NCI-H748 (cell line): ENCODE results near the gene LPCAT3.

Experiments
- DNase-seq: peaks from one replicate; lab custom pipeline; 2025; ENCODE audit not compliant: unreplicated experiment; lab: John Stamatoyannopoulos, UW

LPCAT3 gene

DNA sequence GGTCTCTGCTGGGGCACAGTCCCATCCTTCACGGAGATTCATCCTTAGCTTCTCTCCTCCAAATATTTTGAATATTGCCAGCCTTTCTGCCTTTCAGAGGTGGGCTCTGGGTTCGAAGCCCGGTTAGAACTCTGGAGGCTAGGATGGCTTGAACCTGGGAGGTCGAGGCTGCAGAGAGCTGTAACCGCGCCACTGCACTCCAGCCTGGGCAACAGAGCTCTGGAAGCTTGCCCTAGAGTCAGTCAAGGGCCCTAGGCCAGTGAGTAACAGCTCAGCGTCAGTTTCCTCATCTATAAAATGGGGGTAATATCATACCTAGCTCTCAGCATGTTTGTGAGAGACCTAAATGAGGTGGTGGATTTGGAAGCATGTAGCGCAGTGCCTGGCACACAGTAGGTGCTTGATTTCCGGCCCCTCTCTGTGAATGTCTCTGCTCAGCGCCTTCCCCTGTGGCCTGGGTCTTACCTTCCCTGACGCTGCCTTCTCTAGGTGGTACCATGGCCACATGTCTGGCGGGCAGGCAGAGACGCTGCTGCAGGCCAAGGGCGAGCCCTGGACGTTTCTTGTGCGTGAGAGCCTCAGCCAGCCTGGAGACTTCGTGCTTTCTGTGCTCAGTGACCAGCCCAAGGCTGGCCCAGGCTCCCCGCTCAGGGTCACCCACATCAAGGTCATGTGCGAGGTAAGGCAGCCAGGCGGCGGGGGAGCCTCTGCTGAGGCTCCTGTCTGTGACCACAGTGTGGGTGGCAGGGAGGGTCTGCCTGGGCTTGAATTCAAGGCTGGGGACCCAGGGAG lies 63.8 kb downstream of the LPCAT3 start:
- DNase-seq: no peak

DNA sequence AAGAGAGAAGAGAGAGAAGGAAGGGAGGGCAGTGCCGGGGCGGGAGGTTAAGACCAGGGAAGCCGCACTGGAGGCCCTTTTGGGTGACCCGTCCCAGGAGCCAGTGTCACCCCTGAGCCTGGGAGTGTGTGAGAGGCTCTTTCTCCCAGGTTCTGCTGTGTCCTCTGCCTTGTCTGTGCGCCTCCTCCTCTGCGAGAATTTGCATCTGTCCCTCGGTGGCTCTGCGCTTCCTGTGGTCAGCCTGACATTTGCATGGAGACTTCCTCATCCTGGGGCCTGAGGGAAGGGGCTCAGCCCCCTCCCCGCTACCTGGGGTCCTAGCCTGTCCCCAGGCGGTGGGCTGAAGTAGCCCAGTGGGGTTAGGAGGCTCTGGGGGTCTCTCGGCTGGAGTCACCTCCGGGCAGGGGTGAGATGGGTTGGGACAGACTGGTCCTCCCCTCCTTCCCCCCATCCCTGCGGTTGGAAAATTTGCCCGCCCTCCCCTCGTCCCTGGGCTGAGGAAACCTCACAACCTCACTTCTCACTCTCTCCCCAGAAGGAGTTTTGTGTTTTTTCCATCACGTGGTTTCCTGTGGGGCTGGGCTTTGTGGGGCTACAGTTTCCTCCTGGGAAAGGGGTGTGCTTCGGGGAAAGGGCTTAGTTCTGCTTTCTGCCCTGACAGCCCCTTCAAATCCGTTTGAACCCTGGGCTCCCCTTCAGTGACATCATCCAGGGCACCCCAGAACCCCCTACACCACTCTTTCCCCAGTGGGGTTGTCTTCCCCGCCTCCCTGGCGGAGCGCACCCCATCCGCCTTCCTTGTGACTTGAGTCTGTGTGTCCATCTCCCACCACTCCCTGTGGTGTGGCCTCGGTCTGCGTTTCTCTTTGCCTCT lies 64.6 kb downstream of the LPCAT3 start:
- no peak for DNase-seq

DNA sequence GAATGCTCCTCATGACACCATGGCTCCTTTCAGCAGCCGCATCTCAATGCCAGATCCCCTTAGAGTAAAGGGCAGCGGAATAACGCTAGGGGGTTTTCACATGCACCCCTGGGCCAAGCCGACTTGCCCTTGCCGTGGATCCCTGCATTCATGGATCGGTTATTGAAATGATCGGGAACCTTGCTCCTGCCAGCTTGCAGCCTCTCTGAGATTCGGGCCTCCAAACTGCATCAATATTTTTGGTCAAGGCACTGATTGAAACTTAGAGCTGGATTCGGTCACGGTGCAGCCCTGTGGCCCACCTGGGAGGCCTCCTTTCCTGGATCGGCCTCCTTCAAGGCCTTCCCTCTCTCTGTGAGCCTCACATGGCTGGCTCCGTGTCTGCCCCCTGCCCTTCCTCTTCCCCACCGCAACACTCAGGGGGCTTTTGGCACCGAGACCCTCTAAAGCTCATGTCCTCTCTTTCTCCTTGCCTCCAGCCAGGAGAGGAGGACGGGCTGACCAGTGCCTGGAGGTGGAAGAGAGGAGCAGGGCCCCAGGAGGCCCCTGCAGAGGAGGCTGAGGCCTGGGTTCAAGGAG lies 65.3 kb downstream of the LPCAT3 start:
- no peak for DNase-seq

DNA sequence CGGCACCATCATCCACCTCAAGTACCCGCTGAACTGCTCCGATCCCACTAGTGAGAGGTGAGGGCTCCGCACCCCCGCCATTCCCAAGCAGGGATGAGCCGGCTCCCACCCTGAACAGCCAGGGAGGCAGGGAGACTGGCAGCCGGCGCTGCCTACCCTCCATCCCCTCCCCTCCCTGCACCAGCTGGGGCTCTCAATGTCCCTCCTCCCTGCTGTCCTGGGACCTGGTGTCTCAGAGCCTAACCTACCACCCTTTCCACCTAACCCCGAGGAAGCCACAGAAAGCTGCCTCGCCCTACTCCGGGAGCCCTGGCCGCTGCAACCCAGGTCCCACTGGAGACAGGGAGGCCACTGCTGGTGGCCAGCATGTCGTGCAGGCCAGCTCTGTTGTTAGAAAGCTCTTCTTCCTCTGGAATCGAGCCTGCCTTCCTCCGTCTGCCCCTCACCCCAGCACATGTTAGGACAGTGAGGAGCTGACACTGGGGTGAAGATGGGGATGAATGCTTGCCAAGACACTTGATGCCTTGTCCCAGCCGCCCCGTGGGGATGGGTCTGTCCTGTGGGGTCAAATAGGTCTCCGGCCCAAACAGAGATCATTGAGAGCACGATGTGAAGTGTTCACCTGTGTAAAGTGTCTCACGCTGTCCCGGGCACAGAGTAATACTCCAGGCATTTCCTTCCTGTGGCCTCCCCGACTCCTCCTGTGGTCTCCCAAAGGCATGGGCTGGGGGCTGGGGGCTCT lies 66.0 kb downstream of the LPCAT3 start:
- no peak for DNase-seq

DNA sequence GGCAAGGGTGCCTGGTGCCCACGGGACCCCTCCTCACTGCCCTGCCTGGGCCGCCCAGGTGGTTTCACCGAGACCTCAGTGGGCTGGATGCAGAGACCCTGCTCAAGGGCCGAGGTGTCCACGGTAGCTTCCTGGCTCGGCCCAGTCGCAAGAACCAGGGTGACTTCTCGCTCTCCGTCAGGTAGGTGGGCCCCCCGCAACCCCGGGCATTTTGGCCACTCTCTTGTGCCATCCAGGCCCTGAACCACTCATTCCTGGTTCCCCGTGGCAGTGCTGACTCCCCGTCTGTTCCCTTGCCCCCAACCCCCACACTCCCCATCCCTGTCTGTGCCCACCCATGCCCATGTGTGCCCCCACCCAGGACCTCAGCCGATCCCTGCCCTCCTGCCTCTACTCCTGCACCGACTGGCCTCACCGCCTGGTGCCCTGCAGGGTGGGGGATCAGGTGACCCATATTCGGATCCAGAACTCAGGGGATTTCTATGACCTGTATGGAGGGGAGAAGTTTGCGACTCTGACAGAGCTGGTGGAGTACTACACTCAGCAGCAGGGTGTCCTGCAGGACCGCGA lies 66.6 kb downstream of the LPCAT3 start:
- no peak for DNase-seq

DNA sequence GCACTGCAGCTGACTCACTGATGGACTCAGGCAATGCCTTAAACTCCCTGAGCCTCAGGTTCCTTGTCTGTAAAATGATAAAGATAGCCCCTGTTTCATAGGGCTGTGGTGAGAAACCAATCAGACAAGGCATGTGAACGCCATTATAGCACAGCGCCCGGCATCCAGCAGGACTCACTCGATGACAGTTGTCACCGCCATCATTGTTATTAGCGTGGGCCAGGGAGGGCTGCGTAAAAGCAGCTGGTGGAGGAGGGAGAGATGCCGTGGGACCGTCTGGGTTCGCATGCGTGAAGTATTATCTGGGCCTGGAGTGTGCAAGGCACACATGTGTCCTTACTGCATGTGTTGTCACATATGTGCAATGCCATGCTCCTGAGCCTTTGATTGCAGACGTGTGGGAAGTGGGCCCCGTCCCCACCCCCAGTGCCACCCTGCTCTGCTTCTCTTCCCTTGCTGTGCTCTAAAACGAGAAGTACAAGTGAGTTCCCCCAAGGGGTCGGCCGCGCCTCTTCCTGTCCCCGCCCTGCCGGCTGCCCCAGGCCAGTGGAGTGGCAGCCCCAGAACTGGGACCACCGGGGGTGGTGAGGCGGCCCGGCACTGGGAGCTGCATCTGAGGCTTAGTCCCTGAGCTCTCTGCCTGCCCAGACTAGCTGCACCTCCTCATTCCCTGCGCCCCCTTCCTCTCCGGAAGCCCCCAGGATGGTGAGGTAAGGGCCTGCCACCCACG lies 67.3 kb downstream of the LPCAT3 start, which contains the start of gene PTPN6:
TSS of gene PTPN6 (plus strand) at position 546 of the 730 bp plus-strand sequence. CDS start at position 703, 157 bp downstream.
- no peak for DNase-seq

DNA sequence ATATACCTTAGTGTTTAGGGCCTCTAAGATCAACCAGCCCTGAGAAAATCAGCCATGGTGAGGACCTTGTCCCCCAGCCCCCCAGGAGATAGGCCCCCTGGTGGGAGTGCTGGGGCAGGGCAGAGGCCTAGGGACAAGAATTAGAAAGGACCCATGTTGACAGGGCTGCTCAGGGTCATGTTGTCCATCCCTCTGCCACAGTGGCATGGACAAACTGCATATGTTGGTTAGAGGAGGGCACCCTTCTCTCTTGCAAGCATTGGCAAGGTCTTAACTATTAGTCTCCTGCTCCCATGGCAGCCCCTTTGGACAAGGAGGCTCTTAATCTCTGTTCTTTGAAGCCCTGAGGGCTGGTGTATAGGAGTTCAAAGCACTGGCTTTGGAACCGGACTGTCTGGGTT lies 67.9 kb downstream of the LPCAT3 start:
- no peak for DNase-seq

DNA sequence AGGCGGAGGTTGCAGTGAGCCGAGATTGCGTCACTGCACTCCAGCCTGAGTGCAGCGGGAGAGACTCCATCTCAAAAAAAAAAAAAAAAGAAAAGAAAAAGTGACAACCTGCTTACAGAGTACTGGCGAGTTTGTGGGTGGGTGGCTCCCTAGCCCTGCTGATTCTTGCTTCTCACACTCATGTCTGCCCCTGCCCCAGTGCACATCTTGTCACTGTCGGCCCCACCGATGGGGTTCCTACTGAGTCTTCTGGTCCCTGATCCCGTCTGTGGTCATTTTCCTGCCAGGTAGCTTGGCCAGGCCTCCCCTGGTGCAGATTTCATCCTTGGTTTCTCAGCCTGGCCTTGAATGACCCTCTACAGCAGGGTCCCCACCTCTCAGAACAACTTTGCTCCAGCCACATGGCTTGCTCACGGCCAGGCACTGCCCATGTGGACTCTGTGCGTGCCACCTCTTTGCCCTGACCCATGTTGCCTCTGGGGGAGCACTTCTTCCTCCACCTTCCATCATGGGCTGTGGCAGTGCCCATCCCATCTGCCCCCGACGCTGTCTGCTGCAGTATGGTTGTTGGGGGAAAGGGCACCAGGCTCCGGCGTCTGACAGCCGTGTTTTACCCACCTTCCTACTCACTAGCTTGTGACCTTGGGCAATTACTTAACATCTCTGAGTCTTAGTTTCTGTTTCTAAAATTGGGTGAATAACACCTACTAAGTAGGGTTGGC lies 69.2 kb downstream of the LPCAT3 start:
- no peak for DNase-seq

DNA sequence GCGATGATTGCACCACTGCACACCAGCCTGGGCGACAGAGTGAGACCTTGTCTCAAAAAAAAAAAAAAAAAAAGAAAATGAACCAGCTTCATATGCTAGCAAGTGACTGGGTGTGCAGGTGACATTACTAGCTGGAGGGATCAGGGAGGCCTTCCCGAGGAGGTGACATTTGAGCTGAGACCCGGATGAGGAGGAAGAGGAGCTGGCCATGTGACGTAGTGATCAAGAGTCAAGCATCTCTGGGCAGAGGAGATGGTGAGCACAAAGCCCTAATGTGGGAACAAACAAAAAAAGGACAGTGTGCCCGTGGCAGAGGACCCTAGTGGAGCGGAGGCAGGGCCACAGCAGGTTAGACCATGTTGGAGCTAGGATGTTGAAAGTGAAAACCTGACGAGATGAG lies 70.7 kb downstream of the LPCAT3 start:
- DNase-seq: no peak

DNA sequence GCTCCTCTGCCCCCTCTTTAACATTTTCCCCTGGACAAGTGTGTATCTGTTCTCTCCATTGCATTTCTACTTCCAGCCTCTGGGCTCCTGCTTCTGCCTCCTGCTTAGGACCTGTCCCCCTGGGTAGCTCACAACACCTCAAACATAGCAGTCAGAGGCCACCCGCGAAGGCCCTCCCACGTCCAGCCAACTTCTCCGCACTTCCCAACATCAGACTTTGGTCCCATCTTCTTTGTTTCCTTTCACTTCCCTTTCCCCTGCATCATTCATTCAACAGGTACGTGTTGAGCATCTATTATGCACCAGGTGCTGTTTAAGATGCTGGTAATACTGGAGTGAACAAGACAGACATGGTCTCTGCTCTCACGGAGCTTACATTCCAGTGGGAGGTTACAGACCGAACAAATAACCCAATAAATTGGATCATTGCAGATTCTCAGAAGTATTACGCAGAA lies 71.3 kb downstream of the LPCAT3 start:
- DNase-seq: no peak

DNA sequence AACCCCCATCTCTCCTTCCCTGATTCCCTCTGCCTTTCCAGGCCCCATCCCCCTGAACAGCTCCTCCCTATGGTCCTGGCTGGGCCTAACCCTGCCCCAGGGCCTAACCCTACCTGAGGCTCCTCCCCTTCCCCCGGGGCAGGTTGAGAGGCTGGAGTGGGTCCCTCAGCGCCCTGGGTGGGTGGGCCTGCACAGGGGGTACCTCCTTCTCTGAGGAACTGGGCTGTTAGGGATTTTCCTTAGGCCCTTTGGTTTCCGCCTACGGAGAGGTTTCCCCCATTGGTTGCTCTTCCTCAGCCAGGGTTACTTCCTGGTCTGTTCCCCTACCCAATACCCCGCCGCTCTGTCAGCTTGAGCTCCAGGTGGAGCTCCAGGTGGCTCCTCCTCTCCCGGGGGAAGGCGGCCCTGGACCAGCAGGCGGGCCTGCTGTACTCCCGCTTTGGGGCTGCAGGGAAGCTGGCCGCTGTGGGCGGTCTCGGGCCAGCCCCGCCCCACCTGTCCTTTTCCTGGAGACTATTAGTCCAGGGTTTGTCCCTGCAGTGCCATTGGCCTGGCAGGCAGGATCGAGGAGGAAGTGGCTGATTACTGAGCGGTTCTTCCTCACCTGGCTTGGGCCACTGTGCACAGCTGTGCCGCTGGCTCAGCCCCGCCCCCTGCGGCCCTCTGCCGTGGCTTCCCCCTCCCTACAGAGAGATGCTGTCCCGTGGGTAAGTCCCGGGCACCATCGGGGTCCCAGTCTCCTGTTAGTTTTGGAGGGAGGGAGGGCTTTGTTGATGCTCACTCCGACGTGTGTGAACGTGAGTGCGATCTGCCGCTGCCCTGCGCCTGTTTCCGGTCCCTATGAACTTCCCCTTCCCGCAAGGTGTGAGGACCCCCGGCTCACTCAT lies 72.0 kb downstream of the LPCAT3 start:
- peak; percentile 94 for DNase-seq

DNA sequence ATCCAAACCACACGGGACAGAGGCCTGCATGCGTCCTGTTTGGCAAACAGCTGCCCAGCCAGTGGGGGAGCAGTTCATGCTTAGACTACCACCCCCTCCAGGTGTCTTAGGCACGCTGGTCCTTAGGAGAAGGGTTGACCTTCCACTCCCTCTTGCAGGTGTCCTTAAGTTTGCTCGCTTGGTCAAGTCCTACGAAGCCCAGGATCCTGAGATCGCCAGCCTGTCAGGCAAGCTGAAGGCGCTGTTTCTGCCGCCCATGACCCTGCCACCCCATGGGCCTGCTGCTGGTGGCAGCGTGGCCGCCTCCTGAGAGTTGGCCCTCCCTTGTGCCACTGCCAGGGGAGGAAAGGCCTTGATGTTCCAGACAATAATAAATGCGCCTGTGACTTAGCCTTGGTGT lies 72.7 kb downstream of the LPCAT3 start:
- DNase-seq: no peak

DNA sequence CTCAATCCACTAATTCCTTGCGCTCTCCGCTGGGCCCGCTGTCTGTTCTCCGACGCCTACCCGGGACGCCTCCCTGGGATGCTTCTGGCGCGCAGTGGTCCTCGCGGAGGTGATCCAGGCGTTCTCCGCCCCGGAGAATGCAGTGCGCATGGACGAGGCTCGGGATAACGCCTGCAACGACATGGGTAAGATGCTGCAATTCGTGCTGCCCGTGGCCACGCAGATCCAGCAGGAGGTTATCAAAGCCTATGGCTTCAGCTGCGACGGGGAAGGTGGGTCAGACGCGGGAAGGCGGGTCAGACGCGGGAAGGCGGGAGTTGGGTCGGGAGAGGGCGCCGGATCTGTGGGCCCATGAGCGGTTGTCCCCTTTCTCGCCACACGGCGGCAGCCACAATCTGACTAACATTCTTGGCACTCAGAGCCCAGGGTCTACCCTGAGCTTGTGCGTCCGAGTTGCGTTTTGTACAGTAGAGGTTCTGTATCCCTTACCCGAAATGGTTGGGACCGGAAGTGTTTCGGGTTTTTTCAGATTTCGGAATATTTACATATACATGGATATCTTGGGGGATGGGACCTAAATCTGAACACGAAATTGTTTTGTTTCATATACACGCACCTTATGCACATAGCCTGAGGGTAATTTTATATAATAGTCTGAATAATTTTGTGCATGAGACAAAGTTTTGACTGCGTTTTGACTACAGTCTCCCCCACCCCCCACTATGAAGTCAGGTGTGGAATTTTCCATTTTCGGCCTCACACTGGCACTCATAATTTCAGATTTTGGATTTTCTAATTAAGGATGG lies 73.7 kb downstream of the LPCAT3 start:
- DNase-seq: peak; percentile 91

DNA sequence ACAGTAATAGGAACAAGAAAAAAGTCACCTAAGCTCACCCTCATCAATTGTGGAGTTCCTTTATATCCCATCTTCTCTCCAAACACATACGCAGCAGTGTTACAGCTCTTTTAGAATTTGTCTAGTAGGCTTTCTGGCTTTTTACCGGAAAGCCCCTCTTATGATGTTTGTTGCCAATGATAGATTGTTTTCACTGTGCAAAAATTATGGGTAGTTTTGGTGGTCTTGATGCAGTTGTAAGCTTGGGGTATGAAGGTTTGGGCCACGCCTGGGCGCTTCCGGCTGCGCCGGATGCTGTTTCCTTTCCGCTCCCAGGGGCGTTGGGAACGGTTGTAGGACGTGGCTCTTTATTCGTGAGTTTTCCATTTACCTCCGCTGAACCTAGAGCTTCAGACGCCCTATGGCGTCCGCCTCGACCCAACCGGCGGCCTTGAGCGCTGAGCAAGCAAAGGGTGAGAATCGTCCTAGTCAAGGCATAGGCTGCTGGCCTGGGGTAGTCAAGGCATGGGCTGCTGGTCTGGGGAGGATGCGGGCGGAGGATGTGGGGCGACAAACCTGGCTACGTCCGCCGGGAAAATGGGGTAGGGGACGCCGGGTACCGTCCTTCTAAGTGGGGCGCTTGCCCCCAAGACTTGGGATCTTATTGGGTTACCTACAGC lies 74.4 kb downstream of the LPCAT3 start, which contains the start of the genes C12orf57 and RNU7-1:
TSS of gene C12orf57 (plus strand) at position 301 of the 659 bp plus-strand sequence. CDS start at position 401, 100 bp downstream.
TSS of gene RNU7-1 (plus strand) at position 95 of the 659 bp plus-strand sequence.
- peak; percentile 95 for DNase-seq

DNA sequence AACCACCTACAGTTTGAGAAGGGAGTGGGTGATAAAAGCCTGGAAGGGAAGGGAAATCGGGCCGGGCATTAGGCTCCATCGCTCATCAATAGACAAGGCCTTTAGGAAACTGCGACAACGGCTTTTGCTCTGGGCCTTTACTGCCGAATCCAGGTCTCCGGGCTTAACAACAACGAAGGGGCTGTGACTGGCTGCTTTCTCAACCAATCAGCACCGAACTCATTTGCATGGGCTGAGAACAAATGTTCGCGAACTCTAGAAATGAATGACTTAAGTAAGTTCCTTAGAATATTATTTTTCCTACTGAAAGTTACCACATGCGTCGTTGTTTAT lies 74.9 kb downstream of the LPCAT3 start:
- peak; percentile 89 for DNase-seq

DNA sequence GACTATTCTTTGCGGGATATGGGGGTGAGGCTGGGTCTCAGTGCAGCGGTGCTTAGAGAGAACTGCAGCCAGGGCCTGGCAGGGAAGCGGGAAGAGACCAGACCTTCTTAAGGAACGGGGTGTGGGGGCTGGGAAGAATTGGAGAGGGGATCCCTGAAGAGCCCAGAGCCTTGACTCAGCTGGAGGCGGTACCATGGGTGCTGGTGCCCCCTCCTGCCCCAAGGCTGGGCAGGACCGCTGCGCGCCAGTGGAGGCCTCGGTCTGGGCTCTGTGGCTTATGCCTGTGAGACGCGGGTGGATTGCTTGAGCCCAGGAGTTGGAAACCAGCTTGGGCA lies 76.0 kb downstream of the LPCAT3 start:
- no peak for DNase-seq

DNA sequence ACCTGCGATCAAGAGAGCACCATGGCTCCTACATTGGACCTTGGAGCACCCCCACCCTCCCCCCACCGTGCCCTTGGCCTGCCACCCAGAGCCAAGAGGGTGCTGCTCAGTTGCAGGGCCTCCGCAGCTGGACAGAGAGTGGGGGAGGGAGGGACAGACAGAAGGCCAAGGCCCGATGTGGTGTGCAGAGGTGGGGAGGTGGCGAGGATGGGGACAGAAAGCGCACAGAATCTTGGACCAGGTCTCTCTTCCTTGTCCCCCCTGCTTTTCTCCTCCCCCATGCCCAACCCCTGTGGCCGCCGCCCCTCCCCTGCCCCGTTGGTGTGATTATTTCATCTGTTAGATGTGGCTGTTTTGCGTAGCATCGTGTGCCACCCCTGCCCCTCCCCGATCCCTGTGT lies 76.5 kb downstream of the LPCAT3 start:
- no peak for DNase-seq
